Left renal pelvis (tissue), 4 donors: ENCODE measurements around the gene ANKS6. TPM values are rescaled to one million over a fixed set of nuclear protein-coding genes. Genes with fewer than 3 reads are reported as not detected.

Experiments used
- DNase-seq, 4 donors: peaks; one replicate each; pipeline ENCODE4 v3.0.0-alpha.2; 2013; ENCODE audit warnings: low read depth in 4 of 4, low spot score in 3 of 4
- polyA plus RNA-seq, 4 donors: library from polyadenylated mRNA; unstranded; fragments of 120-200 nt; gene quantifications; one replicate each; pipeline ENCODE4 v1.2.1, GENCODE V29; 2013; ENCODE audit not compliant: insufficient read length in 4 of 4

ANKS6 gene
- polyA plus RNA-seq, 4 donors: 18.5 to 30.1 (median 23.2) TPM

DNA sequence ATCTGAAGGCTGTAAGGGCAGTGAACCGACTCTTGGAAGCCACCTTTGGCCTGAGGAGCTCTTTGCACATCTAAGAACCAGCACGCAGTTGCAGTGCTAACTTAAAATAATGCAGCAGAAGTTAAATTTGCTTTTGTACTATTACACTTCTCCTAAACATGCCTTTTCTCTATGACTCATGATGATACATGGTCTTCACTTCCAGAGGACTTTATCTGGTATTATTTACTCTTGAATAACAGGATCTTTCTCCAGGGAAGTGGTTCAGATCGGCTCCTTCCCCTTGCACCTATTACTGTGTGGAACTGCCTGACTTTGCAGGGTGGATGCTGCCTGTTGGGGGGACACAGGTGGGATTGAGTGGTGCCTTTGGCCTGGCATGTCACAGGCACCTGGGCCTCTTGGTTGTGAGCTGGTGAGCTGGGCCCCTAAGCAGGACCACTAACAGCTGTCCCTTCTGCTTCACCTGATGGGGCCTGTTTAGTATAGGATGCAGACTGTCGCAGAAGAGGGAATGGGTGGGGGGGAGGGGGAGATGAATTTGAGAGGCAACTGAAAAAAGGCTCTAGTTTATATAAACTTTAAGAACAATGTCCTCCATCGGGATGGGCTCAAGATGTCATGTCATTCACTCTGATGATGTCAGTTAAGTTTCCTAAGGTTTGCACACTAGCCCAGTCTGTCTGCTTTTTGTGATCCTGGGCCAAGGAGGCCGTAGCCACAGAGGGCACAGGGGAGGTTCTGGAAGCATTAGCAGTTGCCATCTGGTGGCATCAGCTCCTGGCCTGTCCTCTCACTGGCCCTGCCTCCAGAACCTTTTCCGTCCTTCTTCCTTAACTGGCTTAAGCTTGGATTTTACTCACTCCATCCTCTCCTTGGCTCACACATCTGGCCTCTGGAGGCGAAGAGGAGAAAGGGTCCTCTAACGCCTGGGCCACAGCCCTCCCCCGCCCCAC lies 53.8 kb downstream of the ANKS6 start:
- no peak for DNase-seq

DNA sequence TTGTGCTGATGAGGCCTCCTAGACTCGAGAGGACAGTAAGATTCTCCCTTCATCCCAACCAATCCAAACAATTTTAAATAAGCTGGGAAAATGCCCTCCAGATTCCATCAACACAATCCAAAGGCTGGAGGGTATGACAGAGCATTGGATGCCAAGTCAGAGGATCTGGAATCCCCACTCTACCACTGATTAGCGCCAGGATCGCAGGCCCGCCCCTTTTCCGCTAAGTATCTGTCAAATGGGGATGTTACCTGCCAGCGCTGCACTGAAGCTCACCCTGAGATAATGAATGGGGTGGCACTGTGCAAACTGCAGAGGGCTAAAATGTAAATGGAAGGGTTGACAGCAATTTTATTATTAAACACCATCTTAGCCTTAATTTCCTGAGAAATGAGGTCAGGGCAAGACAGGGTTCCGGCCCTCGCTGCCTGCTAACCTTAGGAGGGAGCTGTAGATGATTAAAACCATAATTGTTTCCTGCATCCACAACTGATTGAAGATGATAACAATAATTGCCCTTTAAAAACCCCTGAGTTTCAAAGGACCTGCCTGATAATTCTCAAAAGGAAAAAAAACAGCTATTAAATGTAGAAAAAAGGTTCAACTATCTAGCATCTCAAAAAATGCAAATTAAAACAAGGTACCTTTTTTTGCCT lies 56.0 kb downstream of the ANKS6 start:
- no peak for DNase-seq

DNA sequence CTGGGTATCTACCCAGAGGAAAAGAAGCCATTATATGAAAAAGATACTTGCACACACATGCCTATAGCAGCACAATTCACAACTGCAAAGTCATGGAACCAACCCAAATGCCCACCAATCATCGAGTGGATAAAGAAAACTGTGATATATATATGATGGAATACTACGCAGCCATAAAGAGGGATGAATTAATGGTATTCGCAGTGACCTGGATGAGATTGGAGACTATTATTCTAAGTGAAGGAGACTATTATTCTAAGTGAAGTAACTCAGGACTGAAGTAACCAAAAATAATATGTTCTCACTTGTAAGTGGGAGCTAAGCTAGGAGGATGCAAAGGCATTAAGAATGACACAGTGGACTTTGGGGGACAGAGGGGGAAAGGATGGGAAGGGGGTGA lies 57.6 kb downstream of the ANKS6 start:
- no peak for DNase-seq

DNA sequence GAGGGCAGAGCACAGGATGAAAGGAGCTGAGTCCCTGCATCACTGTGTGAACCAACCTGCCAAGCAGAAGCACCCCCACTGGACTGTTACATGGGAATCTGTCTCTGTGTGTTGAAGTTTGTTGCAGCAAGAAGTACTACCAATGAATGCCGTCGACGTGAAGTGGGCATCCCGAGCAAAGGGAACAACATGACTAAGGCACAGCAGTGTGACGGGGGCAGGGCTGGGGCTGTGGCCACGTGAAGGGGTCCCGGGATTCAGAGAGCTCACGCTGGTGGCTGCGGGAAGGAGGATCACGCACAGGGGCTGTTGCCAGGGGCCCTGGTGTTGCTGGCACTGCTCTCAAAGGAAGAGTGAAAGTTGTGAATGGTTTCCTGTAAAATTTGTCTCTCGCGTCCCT lies 60.1 kb downstream of the ANKS6 start:
- DNase-seq: no peak

DNA sequence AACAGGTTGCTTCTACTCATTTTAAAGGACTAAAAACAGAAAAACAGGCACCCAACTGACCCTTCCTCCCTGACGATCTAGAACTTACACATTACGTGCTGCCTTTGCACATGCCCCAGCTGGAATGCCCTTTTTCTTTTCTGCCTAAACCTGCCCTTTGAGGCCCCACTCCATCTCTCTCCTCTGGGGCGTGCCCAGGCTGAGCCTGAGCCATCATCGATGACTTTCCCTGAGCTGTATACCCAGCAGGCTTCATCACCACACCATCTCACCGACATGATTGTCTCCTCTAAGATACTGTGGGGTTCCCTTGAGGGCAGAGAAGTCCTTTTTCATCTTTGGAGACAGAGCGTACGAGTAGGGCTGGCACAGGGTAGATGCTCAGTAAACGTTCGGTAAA lies 63.6 kb downstream of the ANKS6 start:
- DNase-seq: no peak

DNA sequence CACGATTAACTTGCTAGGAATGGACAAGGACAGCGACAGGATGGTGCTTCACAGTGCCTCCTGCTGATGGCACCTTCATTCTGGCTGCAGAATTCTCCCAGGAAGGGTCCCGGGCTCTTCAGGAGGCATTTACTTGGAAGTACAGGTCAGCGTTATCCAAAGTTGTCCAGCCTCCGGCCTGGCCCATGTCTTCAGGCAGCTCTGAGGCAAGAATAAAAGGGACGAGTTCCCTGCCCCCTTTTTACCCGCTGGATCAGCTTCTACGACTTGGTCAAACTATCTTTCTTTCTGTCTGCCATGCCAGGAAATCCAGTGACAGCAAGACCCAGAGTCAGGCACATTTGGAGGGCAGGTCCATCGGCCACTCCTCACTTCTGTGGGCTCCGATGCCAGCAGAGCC lies 64.3 kb downstream of the ANKS6 start:
- DNase-seq: no peak

DNA sequence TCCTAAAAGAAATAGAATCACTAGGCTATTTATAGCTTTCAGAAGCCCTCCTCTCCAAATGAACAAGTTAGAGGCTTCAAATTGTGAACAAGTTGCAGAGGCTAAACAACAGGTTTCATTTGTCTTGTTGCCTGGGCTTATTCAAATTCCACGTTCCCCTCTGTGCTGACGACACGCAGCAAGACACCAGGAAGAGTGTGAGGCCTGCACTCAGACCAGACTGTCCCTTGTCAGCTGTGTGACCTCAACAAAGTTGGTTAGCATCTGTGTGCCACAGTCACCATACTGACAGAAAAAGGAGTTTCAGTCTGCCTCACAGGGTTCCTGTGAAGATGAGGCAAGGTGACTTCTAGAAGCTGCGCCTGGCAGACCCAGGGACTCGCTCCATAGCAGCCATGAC lies 65.5 kb downstream of the ANKS6 start:
- DNase-seq: no peak

DNA sequence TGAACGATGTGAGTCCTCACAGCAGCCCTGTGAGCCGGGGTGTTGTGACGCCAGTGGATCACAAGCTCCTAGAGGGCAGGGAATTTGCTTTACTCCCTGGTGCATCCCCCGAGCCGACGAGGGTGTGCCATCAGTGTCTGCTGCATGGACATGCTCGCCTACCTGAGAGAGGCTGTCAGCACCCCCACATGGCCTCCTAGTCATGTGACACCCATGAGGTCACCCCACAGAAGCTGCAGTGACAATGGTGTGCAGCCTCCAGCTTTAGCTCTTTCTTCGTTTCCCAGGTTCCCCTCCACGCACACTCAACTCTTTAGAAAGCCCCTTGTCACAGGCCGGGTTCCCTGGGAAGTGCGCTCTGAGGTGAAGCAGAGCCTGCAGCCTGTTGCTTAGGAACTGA lies 67.9 kb downstream of the ANKS6 start:
- no peak for DNase-seq

DNA sequence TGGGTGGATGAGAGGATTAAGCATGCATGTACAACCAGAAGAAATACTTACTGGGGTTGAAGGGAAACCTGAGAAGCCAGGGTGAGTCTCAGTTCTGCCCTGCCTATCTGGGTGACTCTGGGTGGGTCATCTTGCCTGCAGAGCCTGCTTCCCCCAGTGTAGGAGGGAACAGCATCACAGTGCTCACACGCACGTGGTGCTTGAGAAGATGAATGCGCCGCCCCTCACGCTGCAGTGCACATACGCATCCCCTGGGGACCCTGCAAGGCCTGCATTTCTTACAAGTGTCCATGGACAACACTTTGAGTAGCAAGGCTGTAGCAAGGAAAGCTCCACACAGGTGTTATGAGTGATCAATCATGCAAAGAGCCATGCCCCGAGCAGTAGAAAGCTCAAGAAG lies 68.9 kb downstream of the ANKS6 start:
- DNase-seq: no peak

DNA sequence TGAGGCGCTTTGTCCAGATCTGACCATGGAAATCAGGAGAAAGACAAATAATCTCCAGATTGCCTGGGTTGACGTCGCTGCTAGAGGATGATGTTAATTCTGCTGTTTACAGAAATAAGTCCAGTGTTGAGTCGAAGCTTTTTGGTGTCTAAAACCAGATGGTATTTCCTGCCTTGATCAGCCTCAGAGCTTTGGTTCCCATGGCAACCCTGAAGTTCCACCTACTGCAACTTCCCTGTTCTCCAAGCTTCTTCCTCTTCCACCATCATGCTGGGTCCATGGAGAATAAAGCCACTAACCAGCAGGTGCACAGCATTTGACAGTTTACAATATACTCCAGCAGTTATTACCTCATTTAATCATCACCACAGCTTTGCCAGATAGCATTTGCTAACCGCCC lies 69.6 kb downstream of the ANKS6 start:
- no peak for DNase-seq

DNA sequence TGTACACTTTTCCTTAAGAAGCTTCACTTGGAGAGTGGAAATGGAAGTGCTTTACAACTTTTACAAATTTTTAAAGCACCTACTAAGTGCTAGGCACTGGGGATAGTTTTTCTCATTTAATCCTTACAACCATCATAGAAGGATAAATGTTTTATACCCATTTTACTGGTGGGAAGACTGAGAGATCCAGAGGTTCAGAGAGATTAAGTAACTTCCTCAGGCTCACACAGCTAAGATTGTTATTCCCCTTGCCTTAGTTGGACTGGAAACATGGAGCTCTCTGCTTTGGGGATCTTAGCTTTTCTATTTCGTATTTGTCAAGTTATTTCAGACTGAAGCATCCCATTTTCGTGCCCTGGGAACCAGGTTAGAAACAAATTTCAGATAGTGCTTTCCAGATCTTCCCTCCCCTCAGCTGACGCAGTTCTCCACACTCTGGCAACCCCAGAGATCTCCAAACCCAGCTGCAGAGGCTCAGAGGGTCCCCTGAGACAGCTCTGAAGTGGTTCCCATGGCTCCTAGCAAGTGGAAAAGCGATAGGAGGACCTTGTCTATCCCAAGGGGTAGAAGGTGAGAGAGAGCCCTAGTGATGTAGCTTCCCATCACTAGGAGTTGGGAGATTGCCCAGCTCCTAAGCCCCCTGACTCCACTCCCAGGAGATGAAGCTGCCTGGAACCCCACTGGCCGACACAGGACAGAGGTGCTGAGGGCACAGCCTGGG lies 71.4 kb downstream of the ANKS6 start:
- DNase-seq: no peak

DNA sequence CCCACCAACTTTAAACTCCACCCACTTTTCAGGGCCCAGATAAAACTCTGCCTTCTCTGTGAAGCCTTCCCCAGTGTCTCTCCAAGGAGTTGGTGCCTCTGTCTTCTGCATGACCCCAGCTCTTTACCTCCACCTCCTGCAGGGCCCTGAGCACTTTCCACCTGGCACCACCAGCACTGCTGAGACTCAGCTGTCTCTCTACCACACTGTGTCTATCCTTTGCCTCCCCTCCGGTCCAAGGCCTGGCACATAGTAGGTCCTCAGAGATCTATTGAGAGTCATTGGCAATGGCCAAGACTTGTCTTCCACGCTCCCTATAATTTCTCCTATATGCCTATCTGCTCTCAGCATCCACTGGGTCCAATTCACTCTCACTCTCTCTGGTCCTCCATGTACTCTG lies 74.7 kb downstream of the ANKS6 start:
- no peak for DNase-seq

DNA sequence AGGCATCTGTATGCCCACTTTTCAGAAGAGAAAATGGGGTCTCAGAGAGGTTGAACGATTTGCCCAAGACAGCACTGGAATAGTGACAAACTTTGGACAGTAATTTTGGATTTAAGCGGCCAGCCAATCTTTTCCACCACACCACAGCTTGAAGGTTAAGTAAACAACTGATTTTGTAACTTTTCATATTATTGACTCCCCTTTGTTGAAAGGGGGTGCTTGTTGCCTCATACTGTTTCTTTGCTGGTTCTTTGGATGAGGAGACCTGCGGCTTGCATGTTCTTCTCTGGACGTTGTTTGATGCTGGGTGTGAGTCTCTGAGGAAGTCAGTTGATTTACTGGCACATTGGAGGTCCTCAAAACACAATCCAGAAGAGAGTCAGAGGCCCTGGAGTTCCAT lies 76.0 kb downstream of the ANKS6 start:
- DNase-seq: no peak

DNA sequence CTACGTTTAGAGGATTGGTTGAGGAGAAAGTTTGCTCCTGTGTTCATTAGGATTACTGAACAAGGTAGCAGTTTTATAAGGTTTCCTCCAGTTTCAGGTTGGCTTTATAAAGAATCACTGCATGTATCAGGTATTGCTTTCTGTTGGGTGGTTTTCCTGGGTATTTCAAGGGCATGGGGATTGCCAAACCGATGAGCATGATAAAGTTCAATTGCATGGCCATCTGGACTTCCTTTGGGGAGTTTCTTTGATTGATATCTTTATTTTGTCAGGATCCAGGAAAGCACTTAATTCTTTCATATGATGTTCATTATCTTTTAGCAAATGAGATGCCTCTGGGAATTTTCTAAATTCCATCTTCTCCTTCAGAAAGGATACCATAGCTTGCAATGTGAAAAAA lies 77.3 kb downstream of the ANKS6 start:
- DNase-seq: no peak

DNA sequence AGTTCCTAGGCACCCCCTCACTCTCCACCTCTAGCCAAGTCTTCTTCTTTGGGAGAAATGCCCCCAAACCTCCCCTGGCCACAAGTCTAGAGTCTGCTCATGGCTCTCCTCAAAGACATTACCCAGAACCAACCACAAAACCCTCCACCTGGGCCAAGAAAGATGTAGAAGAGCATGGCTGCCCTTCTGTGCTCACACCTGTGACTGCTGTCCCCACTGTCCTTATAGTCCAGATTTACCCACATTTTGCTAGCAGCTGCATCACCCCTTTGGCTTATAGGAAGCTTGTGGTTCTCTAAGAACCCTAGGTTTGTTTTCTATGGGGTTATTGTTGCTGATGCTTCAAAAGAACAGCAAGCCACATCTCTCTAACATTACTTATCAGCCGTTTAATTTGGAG lies 81.5 kb downstream of the ANKS6 start:
- no peak for DNase-seq

DNA sequence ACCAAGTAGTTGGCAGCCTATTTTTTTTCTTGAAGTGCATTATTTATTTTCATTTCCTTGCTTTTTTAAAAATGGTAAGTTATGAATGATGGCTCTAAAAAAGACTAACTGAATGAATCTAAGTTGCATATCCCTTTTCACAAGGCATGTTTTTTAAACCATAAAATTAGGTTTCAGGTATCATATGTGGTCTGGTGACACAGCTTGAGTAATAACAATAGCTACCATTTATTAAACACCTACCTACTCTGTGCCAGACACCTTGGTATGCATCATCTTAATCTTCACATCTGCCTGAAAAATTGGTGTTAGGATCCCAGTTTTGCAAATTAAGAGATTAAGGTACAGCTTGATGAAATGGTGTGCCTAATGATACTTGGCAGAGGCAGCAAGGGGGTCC lies 83.4 kb downstream of the ANKS6 start:
- no peak for DNase-seq

DNA sequence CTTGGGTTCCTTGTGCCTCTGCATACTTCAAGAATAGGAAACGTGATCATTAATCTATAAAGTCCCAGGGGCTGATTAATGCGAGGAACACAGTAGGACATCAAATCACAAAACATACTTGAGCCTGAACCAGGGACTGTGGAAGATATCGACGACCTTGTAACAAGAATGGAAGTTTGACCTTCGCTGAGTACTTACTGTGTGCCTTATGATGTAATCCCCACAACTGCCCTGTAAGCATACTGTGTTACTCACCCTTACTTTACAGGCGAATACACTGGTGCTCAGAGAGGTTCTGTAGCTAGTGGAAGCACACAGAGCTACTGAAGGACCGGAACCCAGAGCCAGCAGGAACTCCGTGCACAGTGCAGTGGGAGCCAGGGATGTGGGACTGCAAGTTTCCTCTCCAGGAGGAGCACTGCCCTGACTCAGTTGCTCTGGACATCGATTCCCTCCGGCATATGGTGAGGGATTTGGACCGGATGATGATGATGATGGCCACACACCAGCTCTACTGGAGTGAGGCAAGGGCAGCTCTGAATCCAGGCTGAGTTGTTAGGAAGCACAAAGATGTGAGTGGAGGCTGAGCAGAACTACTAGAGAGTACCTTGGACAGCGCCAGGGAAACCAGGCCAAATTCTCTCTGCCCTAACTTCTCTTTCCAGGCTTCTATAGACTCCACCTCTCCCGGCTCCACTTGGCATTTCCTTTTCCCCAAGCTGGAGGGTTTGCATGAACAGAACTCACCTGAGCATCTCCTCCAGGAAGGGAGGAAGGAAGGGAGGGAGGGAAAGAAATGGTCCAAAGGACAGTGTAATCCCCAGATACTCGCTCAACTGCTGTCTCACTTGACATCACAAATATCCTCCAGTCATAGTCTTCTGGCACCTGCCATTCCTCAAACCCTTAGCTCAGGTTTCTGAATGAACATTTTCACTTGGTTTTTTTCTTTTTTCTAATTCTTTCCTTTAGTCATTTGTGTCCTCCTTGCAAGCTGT lies 86.1 kb downstream of the ANKS6 start:
- peak in 3 of 4 donors; percentile 38 to 48 (median 40) for DNase-seq

DNA sequence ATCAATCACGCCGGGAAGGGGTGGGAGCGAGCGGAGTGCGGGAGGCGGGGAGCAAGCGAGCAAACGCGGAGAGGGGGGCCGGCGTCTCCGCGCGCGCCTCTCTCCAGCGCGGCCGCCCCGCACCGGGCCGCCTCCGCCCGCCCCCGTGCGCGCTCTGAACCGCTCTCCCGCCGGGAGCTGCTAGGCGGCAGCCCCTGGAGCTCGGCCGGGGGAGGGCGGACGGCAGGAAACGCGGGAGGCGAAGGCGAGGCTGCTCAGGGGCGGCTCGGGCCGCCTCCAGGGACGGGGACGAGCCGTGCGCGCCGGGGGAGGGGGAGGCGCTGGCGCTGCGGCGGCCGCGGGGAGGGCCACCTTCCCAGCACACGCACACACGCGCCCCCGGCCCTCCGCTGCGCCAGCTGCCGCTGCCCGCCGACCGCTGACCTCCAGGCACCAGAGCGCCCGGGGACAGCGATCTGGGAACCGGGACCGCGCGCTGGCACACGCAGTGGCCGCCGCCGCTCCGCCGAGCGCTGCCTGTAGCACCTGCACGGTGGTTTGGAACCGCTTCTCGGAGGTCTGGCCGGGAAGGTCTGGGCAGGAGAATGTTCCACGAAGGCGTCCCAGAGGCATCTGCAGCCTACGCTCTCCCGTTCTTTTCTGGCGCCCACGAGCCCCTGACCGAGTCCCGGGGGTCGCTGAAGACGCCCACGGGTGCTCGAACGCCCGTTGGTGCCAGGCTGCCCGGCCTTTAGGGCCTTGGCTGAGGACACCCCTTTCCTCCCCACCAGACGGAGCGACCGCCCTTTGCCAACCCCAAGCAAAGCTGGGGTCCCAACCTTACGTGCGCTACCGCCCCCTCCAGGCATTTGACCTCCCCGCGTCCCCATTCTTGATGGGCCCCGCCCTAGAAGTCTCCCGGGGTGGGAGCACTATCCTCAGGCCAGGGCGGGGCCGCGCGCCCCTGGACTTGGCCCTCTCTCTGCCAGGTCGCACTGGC lies 87.1 kb downstream of the ANKS6 start, which contains the start of gene GABBR2:
TSS of gene GABBR2 (minus strand) at position 3 of the 979 bp plus-strand sequence. CDS start 198 bp downstream, outside the sequence.
- DNase-seq: no peak
